ENCODE results near the gene DCLK2. TPM values are rescaled to one million over a fixed set of nuclear protein-coding genes. Genes with fewer than 3 reads are reported as not detected.

DCLK2 gene
- total and polyA plus RNA-seq, 2 donors (not counting 1 experiment from before 2014, with no cell fraction given) = 0.91 to 3.3 TPM

GRCh38 chr4:150265806-150266205, 187.6 kb downstream of the DCLK2 start:
- no CpG with 5 or more reads among the region's 1 CpG for WGBS (ENCODE audit: insufficient coverage)
- H3K4me1 Mint-ChIP-seq = no peaks in the 10 kb centered on the region
- Histone ChIP-seq H2AFZ (ENCODE audit: insufficient read depth, low read depth, low read length, poor library complexity, severe bottlenecking) (no peak overlapping the region), H3K9me3 (ENCODE audit: control extremely low read depth in 1 of 3, control insufficient read depth in 2 of 3, insufficient read depth in 1 of 3, low read length in 2 of 3) (no peaks in the 10 kb centered on the region), H3K27ac (ENCODE audit: low read length in 2 of 2) (no peak overlapping the region), H3K4me3 (ENCODE audit: control extremely low read depth in 1 of 5, extremely low read depth in 1 of 5, insufficient read depth in 1 of 5, low read depth in 2 of 5, low read length in 4 of 5) (no peak overlapping the region), H3K79me2 (ENCODE audit: control insufficient read depth, insufficient read depth, low read length) (no peaks in the 10 kb centered on the region), H3K27me3 (replicated peaks in 1 of 4; ENCODE audit: control extremely low read depth in 1 of 4, control insufficient read depth in 3 of 4, insufficient read depth in 4 of 4, low read length in 3 of 4) (no peaks in the 10 kb centered on the region), H3K9ac (ENCODE audit: low read length) (no peak overlapping the region), H4K20me1 (ENCODE audit: control insufficient read depth, insufficient read depth, low read length, poor library complexity, severe bottlenecking) (no peaks in the 10 kb centered on the region), H3K36me3 (replicated peaks in 1 of 2; ENCODE audit: control extremely low read depth in 1 of 2, control insufficient read depth in 1 of 2, extremely low read depth in 1 of 2, insufficient read depth in 2 of 2, low read length in 1 of 2) (peaks cover 3 to 26% of the 10 kb centered on the region in 2 experiments), H3K4me1 (ENCODE audit: control insufficient read depth in 2 of 2, insufficient read depth in 2 of 2, low read length in 2 of 2) (no peaks in the 10 kb centered on the region), H3K4me2 (replicated peaks; ENCODE audit: low read depth, low read length, poor library complexity, severe bottlenecking) (no peak overlapping the region)
- TF ChIP-seq CTCF (IDR thresholded peaks at IDR 0.05) (no peak), EZH2 (IDR thresholded peaks at IDR 0.05; ENCODE audit: borderline replicate concordance, insufficient read depth, low read depth, low read length, poor library complexity, severe bottlenecking) (no peak)
- intact Hi-C loops (cut with micrococcal nuclease) = no loop called here
- H3K4me3 Mint-ChIP-seq = no peak overlapping the region
- ChIA-PET CTCF (no interaction called here), POLR2A (no interaction called here)
- no peak for DNase-seq
- no peaks in the 10 kb centered on the region for H3K9me3 Mint-ChIP-seq (ENCODE audit: insufficient read depth)
- no peak for ATAC-seq (ENCODE audit: low read depth)
- no peak overlapping the region for H3K27ac Mint-ChIP-seq
- H3K27me3 Mint-ChIP-seq = no peaks in the 10 kb centered on the region

GRCh38 chr4:150268444-150268843, 190.2 kb downstream of the DCLK2 start:
- H3K27ac Mint-ChIP-seq = no peak overlapping the region
- CTCF ChIA-PET = no interaction called here

More at GRCh38 chr4:150268444-150268843, 190.2 kb downstream of the DCLK2 start:
- intact Hi-C loops (cut with micrococcal nuclease) = no loop called here
- Histone ChIP-seq H3K4me1 (ENCODE audit: control insufficient read depth in 2 of 2, insufficient read depth in 2 of 2, low read length in 2 of 2) (no peaks in the 10 kb centered on the region), H3K36me3 (replicated peaks in 1 of 2; ENCODE audit: control extremely low read depth in 1 of 2, control insufficient read depth in 1 of 2, extremely low read depth in 1 of 2, insufficient read depth in 2 of 2, low read length in 1 of 2) (peaks cover 3 to 26% of the 10 kb centered on the region in 2 experiments), H3K27me3 (replicated peaks in 1 of 4; ENCODE audit: control extremely low read depth in 1 of 4, control insufficient read depth in 3 of 4, insufficient read depth in 4 of 4, low read length in 3 of 4) (no peaks in the 10 kb centered on the region), H3K27ac (ENCODE audit: low read length in 2 of 2) (no peak overlapping the region), H2AFZ (ENCODE audit: insufficient read depth, low read depth, low read length, poor library complexity, severe bottlenecking) (no peak overlapping the region), H3K4me2 (replicated peaks; ENCODE audit: low read depth, low read length, poor library complexity, severe bottlenecking) (no peak overlapping the region), H4K20me1 (ENCODE audit: control insufficient read depth, insufficient read depth, low read length, poor library complexity, severe bottlenecking) (no peaks in the 10 kb centered on the region), H3K79me2 (ENCODE audit: control insufficient read depth, insufficient read depth, low read length) (no peaks in the 10 kb centered on the region), H3K9me3 (ENCODE audit: control extremely low read depth in 1 of 3, control insufficient read depth in 2 of 3, insufficient read depth in 1 of 3, low read length in 2 of 3) (no peaks in the 10 kb centered on the region), H3K9ac (ENCODE audit: low read length) (no peak overlapping the region), H3K4me3 (ENCODE audit: control extremely low read depth in 1 of 5, extremely low read depth in 1 of 5, insufficient read depth in 1 of 5, low read depth in 2 of 5, low read length in 4 of 5) (no peak overlapping the region)
- H3K4me3 Mint-ChIP-seq = no peak overlapping the region
- no peaks in the 10 kb centered on the region for H3K4me1 Mint-ChIP-seq
- H3K9me3 Mint-ChIP-seq (ENCODE audit: insufficient read depth) = no peaks in the 10 kb centered on the region
- TF ChIP-seq CTCF (IDR thresholded peaks at IDR 0.05) = no peak
- TF ChIP-seq EZH2 (IDR thresholded peaks at IDR 0.05; ENCODE audit: borderline replicate concordance, insufficient read depth, low read depth, low read length, poor library complexity, severe bottlenecking) = no peak
- no peak for DNase-seq
- no peak for ATAC-seq (ENCODE audit: low read depth)
- WGBS (ENCODE audit: insufficient coverage) = no CpG with 5 or more reads among the region's 1 CpG
- POLR2A ChIA-PET = no interaction called here
- H3K27me3 Mint-ChIP-seq = no peaks in the 10 kb centered on the region
